H1 (cell line): ENCODE results near the gene FAR1. TPM values are rescaled to one million over a fixed set of nuclear protein-coding genes. Genes with fewer than 3 reads are reported as not detected.

Source experiments
- CTCF ChIA-PET: fragments of 300-600 bp; sonication (Branson Sonifier 250); formaldehyde crosslinking; loops from one replicate; lab custom pipeline; 2021; ENCODE audit not compliant: partially characterized antibody; lab: Charles Lee
- POLR2A ChIA-PET: fragments of 300-600 bp; sonication (Branson Sonifier 250); formaldehyde crosslinking; loops from one replicate; lab custom pipeline; 2021; ENCODE audit warnings: inconsistent platforms; ENCODE audit not compliant: partially characterized antibody; lab: Charles Lee
- DNase-seq, 2 experiments: peaks; one replicate each; pipeline versions ENCODE4 v3.0.0 to v3.0.0-alpha.2; 2010 to 2022; ENCODE audit warnings: low spot score in 2 of 2, low read depth in 1 of 2, mixed read lengths in 1 of 2
- FAIRE-seq: peaks from 2 replicates; lab custom pipeline; 2011; peaks lifted over from hg19 to GRCh38; lab: Jason Lieb, UNC
- H2AFZ ChIP-seq: 2 replicates; pipeline ENCODE4 v1.8.1; 2012; ENCODE audit warnings: low read length, inconsistent platforms
- H2AK5ac ChIP-seq: 2 replicates; pipeline ENCODE4 v1.6.1; 2013; ENCODE audit warnings: low read depth, low read length
- H2BK120ac ChIP-seq: replicated peaks from 2 replicates; pipeline ENCODE3; 2013; ENCODE audit warnings: low read depth, low read length, inconsistent platforms
- H2BK12ac ChIP-seq: 2 replicates; pipeline ENCODE4 v1.6.1; 2013; ENCODE audit warnings: low read depth, low read length
- H2BK15ac ChIP-seq: 2 replicates; pipeline ENCODE4 v1.6.1; 2013; ENCODE audit warnings: low read length
- H2BK20ac ChIP-seq: 2 replicates; pipeline ENCODE4 v1.6.1; 2013; ENCODE audit warnings: low read length
- H2BK5ac ChIP-seq: 2 replicates; pipeline ENCODE4 v1.6.1; 2013; ENCODE audit warnings: low read depth, low read length
- H3K14ac ChIP-seq: 2 replicates; pipeline ENCODE4 v1.6.1; 2013; ENCODE audit warnings: inconsistent platforms; ENCODE audit not compliant: insufficient read length
- H3K18ac ChIP-seq: 2 replicates; pipeline ENCODE4 v1.6.1; 2013; ENCODE audit warnings: low read length; ENCODE audit errors: extremely low read depth
- H3K23ac ChIP-seq: 2 replicates; pipeline ENCODE4 v1.6.1; 2013; ENCODE audit warnings: inconsistent platforms; ENCODE audit not compliant: insufficient read length
- H3K23me2 ChIP-seq: 2 replicates; pipeline ENCODE4 v1.6.1; 2013; ENCODE audit warnings: low read depth, low read length
- H3K27ac ChIP-seq: 2 replicates; pipeline ENCODE4 v1.6.1; 2011; ENCODE audit warnings: low read depth, low read length, inconsistent platforms
- H3K27me3 ChIP-seq, 4 experiments: replicated peaks in 1 of 4; 1 replicate in 1 of 4; 2 replicates in 3 of 4; pipeline versions ENCODE4 v1.6.1 to v1.8.1; 2011 to 2013; ENCODE audit warnings: low read length in 3 of 4, mild to moderate bottlenecking in 3 of 4, inconsistent platforms in 2 of 4, mixed read lengths in 2 of 4, moderate library complexity in 1 of 4; ENCODE audit not compliant: control insufficient read depth in 3 of 4, insufficient read depth in 3 of 4; ENCODE audit errors: extremely low read depth in 1 of 4
- H3K36me3 ChIP-seq, 4 experiments: 2 replicates each; pipeline versions ENCODE4 v1.6.1 to v1.8.1; 2011 to 2013; ENCODE audit warnings: mild to moderate bottlenecking in 4 of 4, low read length in 3 of 4, moderate library complexity in 2 of 4, control low read depth in 1 of 4, inconsistent platforms in 1 of 4; ENCODE audit not compliant: insufficient read depth in 4 of 4, control insufficient read depth in 2 of 4
- H3K4ac ChIP-seq: replicated peaks from 2 replicates; pipeline ENCODE3; 2013; ENCODE audit warnings: low read length, low read depth, mixed read lengths, inconsistent platforms; ENCODE audit not compliant: insufficient read length
- H3K4me1 ChIP-seq, 4 experiments: replicated peaks in 1 of 4; 1 replicate in 1 of 4; 2 replicates in 3 of 4; pipeline versions ENCODE4 v1.6.1 to v1.8.1; 2011 to 2013; ENCODE audit warnings: low read length in 3 of 4, inconsistent platforms in 2 of 4, mixed read lengths in 1 of 4; ENCODE audit not compliant: insufficient read depth in 4 of 4, control insufficient read depth in 3 of 4
- H3K4me2 ChIP-seq, 2 experiments: 2 replicates each; pipeline versions ENCODE4 v1.6.1 to v1.8.1; 2011 to 2013; ENCODE audit warnings: low read depth in 2 of 2, low read length in 2 of 2, control low read depth in 1 of 2, inconsistent platforms in 1 of 2, mild to moderate bottlenecking in 1 of 2; ENCODE audit not compliant: insufficient read depth in 1 of 2
- H3K4me3 ChIP-seq, 4 experiments: fragments of 200-600, 300-600 bp in 1 of 4; sonication (generic), shearing (Covaris generic), sonication (Bioruptor Twin) in 1 of 4; 2 replicates each; pipeline versions ENCODE4 v1.5.1 to v1.8.1; 2011 to 2016; ENCODE audit warnings: low read length in 4 of 4, low read depth in 3 of 4, control low read depth in 2 of 4, inconsistent platforms in 2 of 4, mild to moderate bottlenecking in 2 of 4, mixed read lengths in 1 of 4, moderate library complexity in 1 of 4; ENCODE audit not compliant: insufficient read depth in 2 of 4; ENCODE audit errors: extremely low read depth in 1 of 4
- H3K56ac ChIP-seq: replicated peaks from 2 replicates; pipeline ENCODE3; 2013; ENCODE audit warnings: low read depth, mild to moderate bottlenecking, mixed read lengths, low read length, inconsistent platforms; ENCODE audit not compliant: insufficient read length
- H3K79me1 ChIP-seq: 2 replicates; pipeline ENCODE4 v1.6.1; 2013; ENCODE audit warnings: low read depth, low read length, control low read depth
- H3K79me2 ChIP-seq, 2 experiments: 2 replicates each; pipeline versions ENCODE4 v1.6.1 to v1.8.1; 2012 to 2013; ENCODE audit warnings: low read length in 2 of 2, mild to moderate bottlenecking in 2 of 2, inconsistent platforms in 1 of 2; ENCODE audit not compliant: insufficient read depth in 2 of 2, control insufficient read depth in 1 of 2
- H3K9ac ChIP-seq, 4 experiments: replicated peaks in 1 of 4; 1 replicate in 1 of 4; 2 replicates in 3 of 4; pipeline versions ENCODE4 v1.6.1 to v1.8.1; 2011 to 2013; ENCODE audit warnings: low read depth in 3 of 4, low read length in 3 of 4, control low read depth in 2 of 4, mild to moderate bottlenecking in 2 of 4, moderate library complexity in 2 of 4, inconsistent platforms in 1 of 4; ENCODE audit errors: extremely low read depth in 1 of 4
- H3K9me3 ChIP-seq, 2 experiments: 2 replicates each; pipeline versions ENCODE4 v1.6.1 to v1.8.1; 2012 to 2013; ENCODE audit warnings: mild to moderate bottlenecking in 2 of 2, moderate library complexity in 2 of 2, control low read depth in 1 of 2, inconsistent platforms in 1 of 2, low read depth in 1 of 2, low read length in 1 of 2, mixed read lengths in 1 of 2; ENCODE audit not compliant: insufficient read depth in 2 of 2
- H4K20me1 ChIP-seq, 2 experiments: replicated peaks in 1 of 2; 2 replicates each; pipeline versions ENCODE3 to v1.8.1; 2011 to 2013; ENCODE audit warnings: inconsistent platforms in 2 of 2, low read length in 2 of 2, mild to moderate bottlenecking in 1 of 2; ENCODE audit not compliant: insufficient read depth in 2 of 2, control insufficient read depth in 1 of 2
- H4K5ac ChIP-seq: 2 replicates; pipeline ENCODE4 v1.6.1; 2013; ENCODE audit warnings: low read length, low read depth, mixed read lengths, inconsistent platforms; ENCODE audit not compliant: insufficient read length
- H4K8ac ChIP-seq: 2 replicates; pipeline ENCODE4 v1.8.0; 2013; ENCODE audit warnings: mild to moderate bottlenecking, moderate library complexity, low read length, inconsistent platforms; ENCODE audit not compliant: insufficient read depth; ENCODE audit errors: extremely low read depth
- H4K91ac ChIP-seq: replicated peaks from 2 replicates; pipeline ENCODE3; 2013; ENCODE audit warnings: low read length, mixed read lengths, inconsistent platforms; ENCODE audit not compliant: insufficient read length
- EGR1 ChIP-seq: IDR thresholded peaks from 2 replicates; pipeline ENCODE4 v1.6.1; 2011; ENCODE audit warnings: low read depth, low read length, borderline replicate concordance
- EP300 ChIP-seq, 2 experiments: IDR thresholded peaks; 1 replicate in 1 of 2; 2 replicates in 1 of 2; pipeline ENCODE4 v1.6.1; 2011 to 2012; ENCODE audit warnings: low read depth in 2 of 2, low read length in 2 of 2, mild to moderate bottlenecking in 2 of 2, borderline replicate concordance in 1 of 2, inconsistent platforms in 1 of 2, moderate library complexity in 1 of 2
- GABPA ChIP-seq: IDR thresholded peaks from 2 replicates; pipeline ENCODE4 v1.6.1; 2011; ENCODE audit warnings: mild to moderate bottlenecking, low read length, moderate library complexity, borderline replicate concordance; ENCODE audit not compliant: insufficient read depth
- GTF2F1 ChIP-seq: IDR thresholded peaks from 2 replicates; pipeline ENCODE4 v1.6.1; 2012; ENCODE audit warnings: low read depth, low read length, improper control_type of control experiment, borderline replicate concordance
- POU5F1 ChIP-seq: IDR thresholded peaks from 2 replicates; pipeline ENCODE4 v1.6.1; 2011; ENCODE audit warnings: low read depth, mild to moderate bottlenecking, low read length, moderate library complexity
- RBBP5 ChIP-seq: IDR thresholded peaks from 2 replicates; pipeline ENCODE4 v1.7.1; 2012; ENCODE audit warnings: low read depth, mild to moderate bottlenecking, inconsistent platforms, low read length, moderate library complexity, borderline replicate concordance
- WGBS, 2 experiments: shearing (Covaris generic) in 1 of 2; methylation state at CpG; one replicate each; pipeline versions ENCODE4 v1.1.6 to v1.1.7; 2013 to 2015; ENCODE audit warnings: low lambda C conversion rate in 2 of 2, mixed read lengths in 2 of 2, inconsistent platforms in 1 of 2, low coverage in 1 of 2, missing lambda C conversion rate in 1 of 2; ENCODE audit not compliant: insufficient replicate concordance in 2 of 2, insufficient coverage in 1 of 2, insufficient read length in 1 of 2; ENCODE audit errors: extremely low coverage in 1 of 2, missing lambda C conversion rate in 1 of 2; 5-methylcytosine and 5-hydroxymethylcytosine counted together
- polyA plus RNA-seq, 7 experiments: library from polyadenylated mRNA; depleted of rRNA in 3 of 7; stranded (reverse) in 5 of 7; unstranded in 2 of 7; fragments of >200 nt in 5 of 7; fragments of 200-250 nt in 2 of 7; gene quantifications; 1 replicate in 5 of 7; 2 replicates in 1 of 7; 4 replicates in 1 of 7; pipeline versions ENCODE4 v1.2.1 to v1.2.3, GENCODE V29; 2011 to 2013; ENCODE audit warnings: missing spikeins in 2 of 7, mixed read lengths in 2 of 7
- total RNA-seq: library from RNA; stranded (reverse); fragmentation: NEBNext Ultra II Directional; extraction: Animal tissue kit (Norgen Biotek cat#: 25700); gene quantifications from 2 replicates; pipeline ENCODE4 v1.2.1, GENCODE V29; 2021

Gene FAR1
- total and polyA plus RNA-seq, 2 of the 8 experiments (the other 6 are each of a cell fraction or from before 2014, with no cell fraction given), result 29.7 to 68.5 TPM

- Histone ChIP-seq H3K79me1 (no peaks in the 10 kb centered on the region), H2BK120ac (no peak overlapping the region), H3K23me2 (peaks cover 4% of the 10 kb centered on the region), H4K5ac (no peak overlapping the region), H3K36me3 (no peaks in the 10 kb centered on the region), H3K4me2 (no peak overlapping the region), H2AK5ac (no peak overlapping the region), H2BK5ac (no peak overlapping the region), H3K9ac (no peak overlapping the region), H2AFZ (no peak overlapping the region), H3K79me2 (no peaks in the 10 kb centered on the region), H3K4me1 (no peaks in the 10 kb centered on the region; a peak in 1 of 7 replicates), H2BK12ac (no peak overlapping the region), H4K8ac (no peak overlapping the region), H3K9me3 (peaks cover 14 to 16% of the 10 kb centered on the region in 2 experiments), H3K14ac (no peak overlapping the region), H3K27ac (no peak overlapping the region), H3K18ac (no peak overlapping the region), H2BK20ac (no peak overlapping the region), H3K4me3 (no peak overlapping the region), H3K56ac (no peak overlapping the region), H4K91ac (no peak overlapping the region), H2BK15ac (no peak overlapping the region), H3K4ac (no peak overlapping the region), H3K27me3 (no peaks in the 10 kb centered on the region), H3K23ac (no peak overlapping the region), H4K20me1 (no peaks in the 10 kb centered on the region)
- POLR2A ChIA-PET, result no interaction called here
- DNase-seq (no peak), FAIRE-seq (no peak)
- CTCF ChIA-PET, result interaction anchor here (1.1 kb wide), 1 partner anchor 109 kb away, joined by 3 read pairs; no protein-coding TSS in a partner anchor
- 82% methylated on average over 1 of the region's 1 CpG; no CpG with 5 or more reads in 1 of the 2 experiments for WGBS, 2 experiments
- TF ChIP-seq EGR1, result no peak
- TF ChIP-seq GTF2F1, result no peak
- no peak for TF ChIP-seq EP300 (IDR thresholded peaks at IDR 0.05; ENCODE audit: borderline replicate concordance in 1 of 2, low read depth in 2 of 2, low read length in 2 of 2)
- TF ChIP-seq RBBP5, result no peak
- TF ChIP-seq POU5F1, result no peak
- no peak for TF ChIP-seq GABPA
Measured at GRCh38 chr11:13663631-13664071, 4.8 kb upstream of the FAR1 start.
